Gastroesophageal sphincter (tissue), 3 donors: ENCODE data around the gene CRYBA4.

Source experiments
- POLR2A ChIP-seq, 2 donors: fragments of 450-650 bp; IDR thresholded peaks; one replicate each; pipeline ENCODE4 v1.6.1; 2017; ENCODE audit warnings: antibody characterized with exemption in 2 of 2, mild to moderate bottlenecking in 2 of 2, moderate library complexity in 1 of 2
- POLR2AphosphoS5 ChIP-seq: sonication (generic); formaldehyde crosslinking; IDR thresholded peaks from one replicate; pipeline ENCODE4 v1.6.1; 2017; ENCODE audit warnings: antibody characterized with exemption
- TF ChIP-seq, protein P1 (sequence below), 4 experiments: fragments of 200-600 bp in 2 of 4; fragments of 450-650 bp in 2 of 4; sonication (generic) in 1 of 4; IDR thresholded peaks; one replicate each; pipeline ENCODE4 v1.5.1; 2017 to 2019; ENCODE audit warnings: antibody characterized with exemption in 4 of 4, mild to moderate bottlenecking in 2 of 4, moderate library complexity in 2 of 4

DNA sequence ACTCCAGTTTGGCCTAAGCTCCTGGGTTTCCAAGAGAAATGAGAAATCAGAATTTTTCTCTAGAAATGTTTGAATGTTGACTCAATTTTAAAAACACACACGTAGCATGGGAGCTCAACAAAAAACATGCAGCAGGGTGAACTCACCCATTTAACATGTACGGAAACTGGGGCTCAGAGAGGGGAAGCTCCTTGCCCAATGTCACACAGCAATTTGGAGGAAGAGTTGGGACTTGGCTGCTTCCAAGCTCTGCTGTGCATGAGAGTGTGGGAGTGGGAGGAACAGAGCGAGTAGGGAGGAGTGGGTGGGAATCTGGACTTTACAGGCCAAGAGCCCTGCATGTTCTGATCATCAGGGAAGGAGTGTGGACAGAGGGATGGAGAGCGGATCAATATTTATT is 37.8 kb upstream of the CRYBA4 start:
- TF ChIP-seq, protein P1, sequence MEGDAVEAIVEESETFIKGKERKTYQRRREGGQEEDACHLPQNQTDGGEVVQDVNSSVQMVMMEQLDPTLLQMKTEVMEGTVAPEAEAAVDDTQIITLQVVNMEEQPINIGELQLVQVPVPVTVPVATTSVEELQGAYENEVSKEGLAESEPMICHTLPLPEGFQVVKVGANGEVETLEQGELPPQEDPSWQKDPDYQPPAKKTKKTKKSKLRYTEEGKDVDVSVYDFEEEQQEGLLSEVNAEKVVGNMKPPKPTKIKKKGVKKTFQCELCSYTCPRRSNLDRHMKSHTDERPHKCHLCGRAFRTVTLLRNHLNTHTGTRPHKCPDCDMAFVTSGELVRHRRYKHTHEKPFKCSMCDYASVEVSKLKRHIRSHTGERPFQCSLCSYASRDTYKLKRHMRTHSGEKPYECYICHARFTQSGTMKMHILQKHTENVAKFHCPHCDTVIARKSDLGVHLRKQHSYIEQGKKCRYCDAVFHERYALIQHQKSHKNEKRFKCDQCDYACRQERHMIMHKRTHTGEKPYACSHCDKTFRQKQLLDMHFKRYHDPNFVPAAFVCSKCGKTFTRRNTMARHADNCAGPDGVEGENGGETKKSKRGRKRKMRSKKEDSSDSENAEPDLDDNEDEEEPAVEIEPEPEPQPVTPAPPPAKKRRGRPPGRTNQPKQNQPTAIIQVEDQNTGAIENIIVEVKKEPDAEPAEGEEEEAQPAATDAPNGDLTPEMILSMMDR (IDR thresholded peaks at IDR 0.05), result no peak
- no peak for TF ChIP-seq POLR2A (IDR thresholded peaks at IDR 0.05)
- no peak for TF ChIP-seq POLR2AphosphoS5
